Upper lobe of right lung (tissue), 1 donor: Measurements from ENCODE around the gene ITGBL1. TPM values are rescaled to one million over a fixed set of nuclear protein-coding genes. Genes with fewer than 3 reads are reported as not detected.
A peak's percentile ranks its signal among the peaks of the same experiment; 100 is the strongest.

Experiments
- ATAC-seq: fragments of 200-7000 bp; cut with Tn5 transposase; one replicate; pipeline ENCODE4 v1.9.1; 2020; ENCODE audit warnings: mild to moderate bottlenecking, moderate library complexity
- DNase-seq: peaks from one replicate; pipeline ENCODE4 v3.0.0-alpha.2; 2020
- H3K27ac ChIP-seq: fragments of 200-600 bp; one replicate; pipeline ENCODE4 v1.8.0; 2022
- H3K27me3 ChIP-seq: fragments of 200-600 bp; one replicate; pipeline ENCODE4 v1.8.0; 2022; ENCODE audit warnings: mild to moderate bottlenecking
- H3K36me3 ChIP-seq: fragments of 200-600 bp; one replicate; pipeline ENCODE4 v1.8.0; 2022
- H3K4me1 ChIP-seq: fragments of 200-600 bp; one replicate; pipeline ENCODE4 v1.8.0; 2022
- H3K4me3 ChIP-seq: fragments of 200-600 bp; one replicate; pipeline ENCODE4 v1.8.0; 2022; ENCODE audit warnings: mild to moderate bottlenecking
- H3K9me3 ChIP-seq: fragments of 200-600 bp; one replicate; pipeline ENCODE4 v1.8.0; 2022
- intact Hi-C: fragments of 100-400 bp; cut with DNase I; formaldehyde crosslinking; loops from one replicate; pipeline ENCODE4 v1.11.0; 2022
- total RNA-seq: library from RNA; stranded (reverse); fragmentation: NEBNext Ultra II Directional; extraction: Animal tissue kit (Norgen Biotek cat#: 25700); gene quantifications from one replicate; pipeline ENCODE4 v1.2.1, GENCODE V29; 2021
- TF ChIP-seq, protein P1 (sequence below): fragments of 200-600 bp; IDR thresholded peaks from one replicate; pipeline ENCODE4 v1.8.0; 2022; ENCODE audit warnings: antibody characterized with exemption
- donor health status: DM: no; HTN: yes; CAD: no; lungs with severe emphysema.

The ITGBL1 gene
- total RNA-seq, 1 donor from 2014 or later = 43.6 TPM

DNA sequence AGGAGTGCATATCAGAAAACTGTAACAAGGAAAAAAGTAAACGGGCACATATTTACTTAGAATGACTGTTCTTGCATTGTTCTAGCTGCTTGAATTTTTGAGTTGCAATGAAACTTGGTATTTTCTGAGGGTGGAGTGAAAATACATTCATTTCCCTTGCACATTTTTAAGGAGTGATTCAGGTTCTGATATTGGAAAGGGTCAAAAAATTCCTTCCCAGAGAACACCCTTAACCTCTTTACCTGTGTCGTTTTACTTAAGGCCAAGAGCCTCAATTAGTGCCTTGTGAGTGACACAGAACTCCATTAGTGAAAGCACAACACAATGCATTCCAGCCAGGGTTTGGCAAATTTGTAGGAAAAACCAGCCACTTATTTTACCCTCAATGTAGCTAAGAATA lies 2.3 kb downstream of the ITGBL1 start:
- Histone ChIP-seq H3K4me3 (peak overlapping the region; percentile 55), H3K4me1 (peaks cover 4% of the 10 kb centered on the region), H3K36me3 (no peaks in the 10 kb centered on the region), H3K27me3 (no peaks in the 10 kb centered on the region), H3K27ac (no peak overlapping the region), H3K9me3 (no peaks in the 10 kb centered on the region)
- TF ChIP-seq, protein P1, sequence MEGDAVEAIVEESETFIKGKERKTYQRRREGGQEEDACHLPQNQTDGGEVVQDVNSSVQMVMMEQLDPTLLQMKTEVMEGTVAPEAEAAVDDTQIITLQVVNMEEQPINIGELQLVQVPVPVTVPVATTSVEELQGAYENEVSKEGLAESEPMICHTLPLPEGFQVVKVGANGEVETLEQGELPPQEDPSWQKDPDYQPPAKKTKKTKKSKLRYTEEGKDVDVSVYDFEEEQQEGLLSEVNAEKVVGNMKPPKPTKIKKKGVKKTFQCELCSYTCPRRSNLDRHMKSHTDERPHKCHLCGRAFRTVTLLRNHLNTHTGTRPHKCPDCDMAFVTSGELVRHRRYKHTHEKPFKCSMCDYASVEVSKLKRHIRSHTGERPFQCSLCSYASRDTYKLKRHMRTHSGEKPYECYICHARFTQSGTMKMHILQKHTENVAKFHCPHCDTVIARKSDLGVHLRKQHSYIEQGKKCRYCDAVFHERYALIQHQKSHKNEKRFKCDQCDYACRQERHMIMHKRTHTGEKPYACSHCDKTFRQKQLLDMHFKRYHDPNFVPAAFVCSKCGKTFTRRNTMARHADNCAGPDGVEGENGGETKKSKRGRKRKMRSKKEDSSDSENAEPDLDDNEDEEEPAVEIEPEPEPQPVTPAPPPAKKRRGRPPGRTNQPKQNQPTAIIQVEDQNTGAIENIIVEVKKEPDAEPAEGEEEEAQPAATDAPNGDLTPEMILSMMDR = no peak
- no peak for DNase-seq
- ATAC-seq = no peak
- intact Hi-C loops = no loop called here

DNA sequence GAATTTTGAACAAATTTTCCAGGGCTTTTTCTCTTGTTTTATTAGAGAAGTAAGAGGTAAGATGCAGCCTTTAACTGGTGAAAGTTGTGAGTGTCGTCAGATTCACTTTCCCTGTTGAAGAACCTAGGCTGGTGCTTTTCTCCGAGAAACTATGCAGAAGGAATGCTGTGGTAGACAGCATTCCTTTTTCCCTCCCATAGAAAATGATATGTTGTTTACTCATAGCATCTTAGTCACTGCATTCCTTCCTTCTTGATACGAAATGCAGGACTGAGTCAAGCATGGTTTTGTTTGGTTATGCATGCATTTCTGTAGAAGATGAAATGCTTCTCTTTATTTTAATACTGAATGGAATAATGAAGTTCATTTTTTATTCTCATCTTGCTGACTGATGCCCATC lies 3.4 kb downstream of the ITGBL1 start:
- intact Hi-C loops = no loop called here
- DNase-seq (no peak), ATAC-seq (peak; percentile 36)
- no peak overlapping the region for H3K4me3 ChIP-seq
- no peaks in the 10 kb centered on the region for H3K4me1 ChIP-seq
- no peaks in the 10 kb centered on the region for H3K27me3 ChIP-seq
- H3K9me3 ChIP-seq = no peaks in the 10 kb centered on the region
- H3K27ac ChIP-seq = no peak overlapping the region
- H3K36me3 ChIP-seq = no peaks in the 10 kb centered on the region
- TF ChIP-seq, protein P1 = no peak

DNA sequence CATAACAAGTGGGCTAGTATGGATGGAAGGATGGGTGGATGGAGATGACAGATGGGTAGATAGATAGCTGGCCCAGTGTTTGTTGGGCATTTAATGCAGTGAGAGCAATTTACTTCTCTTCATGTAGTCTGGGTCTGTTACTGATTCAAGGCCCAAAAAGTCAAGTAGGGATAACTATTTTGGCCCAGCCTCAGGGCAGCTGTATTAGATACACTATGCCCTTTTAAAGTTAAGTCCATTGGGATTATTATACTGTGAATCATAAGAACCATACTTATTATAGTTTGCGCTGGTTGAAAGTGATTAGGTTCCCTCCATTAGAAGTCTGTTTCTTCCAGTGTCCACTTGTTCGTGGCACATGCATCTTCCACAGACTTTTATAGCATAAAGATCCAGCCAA lies 4.7 kb downstream of the ITGBL1 start:
- H3K4me3 ChIP-seq = no peak overlapping the region
- no peaks in the 10 kb centered on the region for H3K4me1 ChIP-seq
- no peaks in the 10 kb centered on the region for H3K36me3 ChIP-seq
- TF ChIP-seq, protein P1 = no peak
- no peak overlapping the region for H3K27ac ChIP-seq
- ATAC-seq (no peak), DNase-seq (no peak)
- intact Hi-C loops = no loop called here
- H3K9me3 ChIP-seq = no peaks in the 10 kb centered on the region
- no peaks in the 10 kb centered on the region for H3K27me3 ChIP-seq

DNA sequence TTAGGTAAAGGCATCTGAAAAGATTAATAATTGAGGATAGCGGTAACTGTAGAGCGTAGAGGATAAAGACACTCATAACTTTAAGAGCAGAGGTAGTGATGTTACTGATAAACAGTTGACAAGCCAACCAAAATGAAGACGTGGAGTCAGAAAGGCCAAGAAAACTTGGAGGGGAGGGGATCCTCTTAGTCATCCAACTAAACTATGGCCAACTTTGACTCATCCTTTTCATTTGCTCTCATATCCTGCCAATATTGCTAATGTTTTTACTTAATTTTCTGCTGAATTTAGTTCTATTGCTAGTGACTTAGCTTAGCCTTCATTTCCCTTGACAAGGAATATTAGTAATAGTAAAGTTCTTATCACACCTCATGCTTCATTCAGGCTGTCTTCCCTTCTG lies 13.4 kb downstream of the ITGBL1 start:
- H3K27me3 ChIP-seq = no peaks in the 10 kb centered on the region
- TF ChIP-seq, protein P1 = no peak
- intact Hi-C loops = no loop called here
- H3K4me1 ChIP-seq = no peaks in the 10 kb centered on the region
- no peak overlapping the region for H3K27ac ChIP-seq
- ATAC-seq = no peak
- no peaks in the 10 kb centered on the region for H3K36me3 ChIP-seq
- no peak for DNase-seq
- no peak overlapping the region for H3K4me3 ChIP-seq
- H3K9me3 ChIP-seq = no peaks in the 10 kb centered on the region

DNA sequence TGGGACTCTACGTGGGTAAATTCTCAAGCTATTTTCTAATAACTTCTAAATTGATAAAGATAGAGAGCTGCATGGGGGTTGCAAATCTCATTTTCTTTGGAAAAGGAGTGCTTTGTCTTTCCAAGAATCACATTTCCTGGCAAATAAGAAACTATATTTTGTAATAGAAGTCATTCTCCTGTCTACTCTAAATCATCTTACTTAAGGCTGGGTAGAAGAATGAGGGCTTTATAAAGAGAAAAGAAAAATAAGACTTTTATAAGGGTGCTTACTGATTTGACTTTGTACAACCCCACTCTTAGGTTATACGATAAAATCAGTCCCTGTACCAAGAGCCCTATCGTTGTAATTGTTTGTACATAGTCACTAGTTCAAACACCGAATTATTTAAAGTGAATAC lies 14.9 kb downstream of the ITGBL1 start:
- no peaks in the 10 kb centered on the region for H3K27me3 ChIP-seq
- H3K4me3 ChIP-seq = no peak overlapping the region
- TF ChIP-seq, protein P1 = no peak
- H3K27ac ChIP-seq = no peak overlapping the region
- no peaks in the 10 kb centered on the region for H3K9me3 ChIP-seq
- H3K36me3 ChIP-seq = no peaks in the 10 kb centered on the region
- intact Hi-C loops = no loop called here
- H3K4me1 ChIP-seq = no peaks in the 10 kb centered on the region
- ATAC-seq (no peak), DNase-seq (no peak)

DNA sequence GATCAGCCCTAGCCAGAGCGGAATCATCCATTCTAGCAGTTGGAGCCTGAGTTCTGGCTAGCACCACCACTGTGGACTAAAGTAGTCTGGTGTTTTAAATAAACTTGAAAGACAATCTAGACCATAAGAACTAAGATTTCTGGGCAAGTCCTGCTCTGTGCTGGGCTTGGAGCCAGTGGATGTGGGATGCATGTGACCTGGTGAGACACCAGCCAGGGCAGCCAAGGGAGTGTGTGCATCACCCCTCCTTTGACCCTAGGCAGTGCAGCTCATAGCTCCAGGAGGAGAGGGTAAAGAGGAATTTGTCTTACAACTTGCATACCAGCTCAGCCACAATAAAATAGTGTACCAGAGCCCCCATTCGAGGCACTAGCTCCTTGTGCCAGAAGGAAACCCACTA lies 21.0 kb downstream of the ITGBL1 start:
- Histone ChIP-seq H3K4me3 (no peak overlapping the region), H3K27ac (no peak overlapping the region), H3K4me1 (no peaks in the 10 kb centered on the region), H3K27me3 (no peaks in the 10 kb centered on the region), H3K9me3 (no peaks in the 10 kb centered on the region), H3K36me3 (no peaks in the 10 kb centered on the region)
- intact Hi-C loops = no loop called here
- DNase-seq = no peak
- peak; percentile 27 for ATAC-seq
- TF ChIP-seq, protein P1 = no peak
